Ureter (tissue), 1 donor: ENCODE results near the gene TUBB4B. TPM values are rescaled to one million over a fixed set of nuclear protein-coding genes. Genes with fewer than 3 reads are reported as not detected.

Experiments
- DNase-seq: peaks from one replicate; pipeline ENCODE4 v3.0.0-alpha.2; 2020; ENCODE audit warnings: low spot score
- total RNA-seq: library from RNA; stranded (reverse); gene quantifications from one replicate; pipeline ENCODE4 v1.2.4, GENCODE V29; 2023
- donor health status: DM: yes; HTN: yes; CAD: no.

TUBB4B gene
- total RNA-seq, 1 donor from 2014 or later: 351 TPM

GRCh38 chr9:137212520-137212919, 28.6 kb upstream of the TUBB4B start:
- no peak for DNase-seq

- DNase-seq: no peak
Measured at GRCh38 chr9:137213160-137214060, 27.7 kb upstream of the TUBB4B start.

GRCh38 chr9:137214620-137215019, 26.5 kb upstream of the TUBB4B start:
- DNase-seq: no peak

GRCh38 chr9:137215196-137215986, 25.7 kb upstream of the TUBB4B start:
- no peak for DNase-seq

GRCh38 chr9:137216188-137216965, 24.7 kb upstream of the TUBB4B start:
- DNase-seq: no peak

- peak; percentile 90 for DNase-seq
Measured at GRCh38 chr9:137217276-137218211, 23.5 kb upstream of the TUBB4B start.

- DNase-seq: no peak
Measured at GRCh38 chr9:137218212-137218753, 22.8 kb upstream of the TUBB4B start.

GRCh38 chr9:137218754-137219271, 22.3 kb upstream of the TUBB4B start:
- DNase-seq: no peak

- no peak for DNase-seq
Measured at GRCh38 chr9:137219757-137220316, 21.2 kb upstream of the TUBB4B start.

GRCh38 chr9:137220317-137221094, 20.6 kb upstream of the TUBB4B start:
- no peak for DNase-seq

GRCh38 chr9:137221095-137221505, 20.0 kb upstream of the TUBB4B start:
- DNase-seq: no peak

- no peak for DNase-seq
Measured at GRCh38 chr9:137221506-137222111, 19.5 kb upstream of the TUBB4B start.

- no peak for DNase-seq
Measured at GRCh38 chr9:137222190-137223077, 18.7 kb upstream of the TUBB4B start, which contains the start of gene RNF208. RNF208 (minus strand) TSS chr9:137222240; CDS start chr9:137221212, 1,028 bp downstream.

- peak; percentile 98 for DNase-seq
Measured at GRCh38 chr9:137223078-137223970, 17.8 kb upstream of the TUBB4B start.

GRCh38 chr9:137224830-137225694, 16.0 kb upstream of the TUBB4B start, which contains the start of gene CYSRT1:
CYSRT1 (plus strand) TSS chr9:137225174; CDS start chr9:137225622, 448 bp downstream.
- DNase-seq: no peak
